ENCODE measurements around the gene COL4A2.

The COL4A2 gene

DNA sequence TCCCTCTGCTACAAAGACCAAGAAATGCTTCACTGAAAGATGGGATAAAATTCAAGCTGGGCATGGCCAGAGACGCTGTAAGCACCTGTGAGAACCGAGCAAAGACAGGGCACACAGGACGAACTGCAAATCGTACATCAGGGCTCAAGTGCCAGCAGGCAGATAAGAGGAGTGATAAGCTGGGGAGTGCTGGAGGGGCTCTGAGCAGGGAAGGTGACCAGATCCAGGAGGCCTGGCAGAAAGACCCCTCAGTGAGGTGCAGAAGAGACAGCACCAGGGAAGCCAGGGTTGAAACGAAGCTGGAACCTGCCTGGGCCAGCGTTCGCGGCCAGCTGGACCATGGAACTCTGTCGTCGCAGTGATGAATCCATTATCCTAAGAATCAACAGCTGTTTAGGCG is 244.2 kb downstream of the COL4A2 start:
- DNase-seq = no peak

DNA sequence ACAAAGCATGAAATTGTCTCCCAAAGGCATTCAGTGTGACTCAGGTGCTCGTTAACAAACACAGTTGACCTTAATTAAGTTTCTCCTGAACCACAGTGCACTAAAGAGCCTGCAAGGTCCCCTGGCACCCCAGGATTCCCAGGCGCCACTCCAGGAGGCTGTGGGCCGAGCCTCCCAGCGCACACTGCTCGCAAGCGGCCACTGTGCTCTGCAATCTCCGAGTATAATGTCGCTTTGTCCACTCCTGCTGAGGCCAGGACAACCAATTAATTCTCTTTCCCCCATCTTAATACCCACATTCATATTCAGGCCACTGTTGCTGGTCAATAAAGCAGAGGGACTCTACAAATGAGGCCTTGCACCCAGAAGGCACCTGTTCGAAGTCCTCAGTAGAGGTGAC is 245.7 kb downstream of the COL4A2 start:
- no peak for DNase-seq

DNA sequence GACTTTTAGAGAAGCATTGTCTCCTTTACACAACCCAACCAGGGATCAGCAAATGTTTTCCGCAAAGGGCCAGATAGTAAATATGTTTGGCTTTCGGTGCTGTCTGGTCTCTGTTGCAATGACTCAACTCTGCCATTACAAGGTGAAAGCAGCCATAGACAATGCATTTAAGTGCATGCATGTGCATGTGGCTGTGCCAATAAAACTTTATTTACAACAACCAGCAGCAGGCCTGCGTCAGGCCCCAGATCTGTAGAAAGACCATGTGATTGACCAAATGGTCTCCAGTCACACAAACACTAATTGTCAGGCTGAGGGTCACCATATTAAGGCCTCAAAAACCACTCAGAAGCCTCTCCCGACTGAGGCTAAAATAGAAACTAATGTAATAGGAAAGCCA is 246.3 kb downstream of the COL4A2 start:
- no peak for DNase-seq

DNA sequence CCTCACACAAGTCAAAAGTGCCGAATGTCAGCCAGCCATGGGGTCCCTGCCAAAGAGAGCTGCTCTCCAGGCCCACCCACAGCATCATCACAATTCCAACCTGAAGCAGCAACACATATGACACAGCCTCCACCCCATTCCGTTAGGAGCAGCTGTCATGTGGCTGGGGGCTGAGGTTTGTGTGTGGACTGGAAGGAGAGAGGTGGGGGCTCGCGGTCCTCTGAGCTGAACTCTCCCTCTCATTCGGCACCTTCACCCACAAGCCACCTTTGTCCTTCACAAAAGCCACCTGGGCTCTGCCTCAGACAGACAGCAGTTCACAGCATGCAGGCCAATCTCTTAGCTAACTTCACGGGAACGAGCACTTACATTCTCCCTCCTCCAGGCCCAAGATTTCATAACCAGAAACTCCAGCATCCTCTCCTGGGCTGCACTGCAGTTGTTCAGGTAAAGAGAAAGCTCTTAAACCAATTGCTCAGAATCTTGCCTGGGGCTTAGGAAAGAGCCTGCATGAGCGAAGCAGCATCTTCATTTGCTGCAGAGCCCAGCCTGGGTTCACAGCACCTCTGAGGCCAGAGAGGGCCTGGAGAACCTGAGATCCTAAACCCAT is 247.2 kb downstream of the COL4A2 start:
- no peak for DNase-seq

DNA sequence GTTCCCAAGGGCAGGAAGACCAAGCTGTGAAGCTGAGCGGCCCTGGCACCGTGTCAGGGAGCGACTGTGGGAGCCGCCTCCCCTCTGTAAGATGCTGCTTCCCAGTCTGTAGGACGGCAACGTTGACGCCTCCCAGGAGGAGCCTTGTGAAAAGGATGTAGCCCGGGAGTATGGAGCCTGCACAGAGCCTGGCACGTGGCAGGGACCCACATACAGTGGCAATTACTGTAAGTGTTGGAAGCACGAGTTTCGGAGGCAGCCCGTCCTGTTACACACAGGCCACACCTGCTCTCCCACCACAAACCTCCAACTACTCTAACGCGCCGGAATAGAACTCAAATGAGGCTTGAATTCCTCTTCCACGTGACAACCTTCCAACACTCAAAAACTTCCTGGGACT is 247.9 kb downstream of the COL4A2 start:
- no peak for DNase-seq

DNA sequence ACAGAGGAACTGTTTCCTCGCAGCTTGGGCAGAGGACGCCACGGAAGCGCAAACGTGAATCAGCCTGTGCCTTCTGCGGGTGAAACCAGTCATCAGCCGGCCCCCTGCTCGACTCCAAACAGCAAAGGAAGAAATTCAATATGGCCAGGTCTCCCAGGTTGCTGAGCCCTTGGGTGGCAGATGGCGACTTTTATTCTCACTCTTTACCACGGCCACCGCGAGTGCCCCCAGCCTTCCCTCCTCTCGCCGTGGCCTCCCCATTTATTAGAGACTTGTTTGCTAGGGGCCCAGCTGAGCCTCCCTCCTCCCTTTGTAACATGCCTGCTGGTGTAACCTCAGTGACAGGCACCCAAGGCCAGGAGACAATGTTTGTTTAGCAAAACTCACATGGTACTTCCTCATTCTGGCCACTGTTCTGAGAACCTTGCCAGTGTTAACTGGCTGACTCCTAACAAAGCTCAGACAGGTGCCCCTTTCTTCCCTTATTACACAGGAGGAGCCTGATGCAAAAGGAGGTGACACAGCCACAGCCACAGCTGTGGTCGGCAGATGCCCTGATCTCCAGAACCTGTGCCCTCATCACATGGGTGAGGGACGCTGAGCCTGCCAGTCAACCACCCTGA is 248.6 kb downstream of the COL4A2 start:
- DNase-seq = peak; percentile 73 to 85

DNA sequence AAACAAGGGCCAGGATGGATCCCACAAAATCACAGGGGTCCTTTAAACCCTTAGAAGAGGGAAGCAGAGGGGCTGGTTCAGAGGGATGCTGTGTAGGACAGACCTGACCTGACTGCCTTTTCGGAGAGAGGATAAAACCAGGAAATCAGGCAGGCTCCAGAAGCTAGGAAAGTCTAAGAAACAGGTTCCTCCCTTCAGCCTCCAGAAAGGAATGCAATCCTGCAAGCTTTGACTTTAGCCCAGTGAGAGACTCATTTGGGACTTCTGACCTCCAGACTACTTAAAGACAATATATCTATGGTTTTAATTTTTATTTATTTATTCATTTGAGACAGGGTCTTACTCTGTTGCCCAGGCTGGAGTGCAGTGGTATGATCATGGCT is 249.1 kb downstream of the COL4A2 start:
- no peak for DNase-seq

DNA sequence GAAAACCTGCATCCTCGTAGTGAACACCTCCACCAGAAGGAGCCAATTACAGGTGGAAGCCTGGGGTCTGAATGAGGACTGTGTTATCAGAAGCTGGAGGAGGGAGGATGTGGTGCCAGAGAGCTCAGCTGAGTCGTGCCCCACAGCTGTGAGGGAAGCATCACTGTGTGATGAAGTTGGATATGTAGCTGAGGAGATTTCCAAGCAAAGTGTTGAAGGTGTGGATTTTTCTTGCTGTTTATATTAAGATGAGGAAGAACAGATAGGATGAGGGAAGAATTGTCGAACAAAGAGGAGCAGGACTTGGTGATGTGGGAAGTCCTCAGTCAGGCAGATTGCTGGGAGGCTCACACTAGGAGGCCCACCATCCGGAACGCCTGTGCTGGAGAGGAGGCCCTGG is 250.0 kb downstream of the COL4A2 start:
- DNase-seq = no peak

DNA sequence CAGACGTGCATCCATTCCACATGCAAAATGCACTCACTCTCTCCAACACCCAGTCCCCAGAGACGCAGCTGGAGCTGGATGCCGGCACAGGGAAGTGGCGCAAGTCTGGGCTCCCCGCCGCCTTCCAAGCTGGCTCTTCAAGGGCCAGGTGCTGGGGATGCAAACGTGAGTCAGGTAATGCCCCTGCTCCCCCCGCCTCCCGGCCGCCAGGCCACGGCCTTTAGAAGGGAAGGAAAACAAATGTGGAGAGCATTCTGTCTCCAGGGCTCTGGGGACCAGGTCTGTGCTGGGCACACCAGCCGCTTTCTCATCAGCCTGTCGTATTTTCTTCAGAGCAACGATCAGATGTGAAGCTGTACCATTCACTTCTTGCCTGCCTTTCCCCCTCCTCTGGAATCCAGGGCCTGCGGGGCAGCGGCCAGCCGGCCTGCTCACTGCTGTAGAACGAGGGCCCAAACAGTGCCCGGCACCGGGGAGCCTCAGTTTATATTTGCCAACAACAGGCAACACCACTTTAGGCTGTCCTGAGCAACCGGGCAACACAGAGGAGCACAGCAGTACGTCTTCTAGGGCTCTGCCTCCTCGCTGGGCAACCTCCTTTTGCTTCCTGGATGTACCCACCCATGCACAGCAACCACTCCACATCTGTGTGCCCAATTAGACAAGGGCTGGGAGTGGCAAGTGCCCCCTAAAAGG is 250.7 kb downstream of the COL4A2 start:
- DNase-seq = peak; percentile 51 to 85

DNA sequence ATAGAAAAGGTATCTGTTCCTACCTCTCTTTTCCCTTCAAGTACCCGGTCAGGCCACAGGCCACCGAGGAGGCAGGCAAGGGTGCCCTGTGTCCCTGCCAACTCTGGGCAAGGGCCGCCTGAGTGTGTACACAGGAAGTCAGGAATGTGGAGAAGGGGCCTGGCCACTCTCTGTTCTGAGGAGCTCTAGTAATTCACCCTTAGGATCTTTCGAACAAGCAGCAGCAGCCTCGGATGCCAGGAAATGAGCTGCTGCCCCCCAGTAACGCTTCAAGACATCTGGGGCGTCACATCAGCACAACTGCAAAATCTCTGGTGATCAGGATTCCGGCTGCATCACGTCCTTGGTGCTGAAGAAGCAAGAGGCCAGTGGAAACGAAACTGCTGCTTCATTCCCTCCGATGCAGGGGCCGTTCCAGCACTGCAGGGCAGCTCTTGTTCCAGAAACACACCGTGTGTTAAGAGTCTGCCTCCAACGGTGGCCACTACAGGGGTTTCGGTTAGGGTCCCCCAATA is 252.4 kb downstream of the COL4A2 start:
- DNase-seq = no peak

DNA sequence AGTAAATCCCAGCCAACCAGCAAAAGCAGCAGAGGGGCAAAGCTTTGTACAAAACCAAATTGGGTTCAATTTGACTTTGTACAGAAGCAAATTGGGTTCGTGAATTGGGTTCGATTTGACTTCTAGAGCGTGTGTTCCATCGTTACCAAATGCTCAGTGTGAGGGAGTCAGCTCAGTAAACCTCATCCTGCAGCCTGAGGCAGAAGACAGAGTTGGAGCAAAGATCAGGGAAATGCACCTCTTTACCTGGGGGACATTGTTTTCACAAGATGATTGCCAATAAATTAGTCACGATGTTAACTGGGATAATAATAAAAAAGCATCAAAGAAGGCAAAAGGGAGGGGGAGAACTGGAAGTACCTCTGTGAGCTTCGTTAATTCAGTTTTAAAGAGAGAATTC is 252.9 kb downstream of the COL4A2 start:
- no peak for DNase-seq

DNA sequence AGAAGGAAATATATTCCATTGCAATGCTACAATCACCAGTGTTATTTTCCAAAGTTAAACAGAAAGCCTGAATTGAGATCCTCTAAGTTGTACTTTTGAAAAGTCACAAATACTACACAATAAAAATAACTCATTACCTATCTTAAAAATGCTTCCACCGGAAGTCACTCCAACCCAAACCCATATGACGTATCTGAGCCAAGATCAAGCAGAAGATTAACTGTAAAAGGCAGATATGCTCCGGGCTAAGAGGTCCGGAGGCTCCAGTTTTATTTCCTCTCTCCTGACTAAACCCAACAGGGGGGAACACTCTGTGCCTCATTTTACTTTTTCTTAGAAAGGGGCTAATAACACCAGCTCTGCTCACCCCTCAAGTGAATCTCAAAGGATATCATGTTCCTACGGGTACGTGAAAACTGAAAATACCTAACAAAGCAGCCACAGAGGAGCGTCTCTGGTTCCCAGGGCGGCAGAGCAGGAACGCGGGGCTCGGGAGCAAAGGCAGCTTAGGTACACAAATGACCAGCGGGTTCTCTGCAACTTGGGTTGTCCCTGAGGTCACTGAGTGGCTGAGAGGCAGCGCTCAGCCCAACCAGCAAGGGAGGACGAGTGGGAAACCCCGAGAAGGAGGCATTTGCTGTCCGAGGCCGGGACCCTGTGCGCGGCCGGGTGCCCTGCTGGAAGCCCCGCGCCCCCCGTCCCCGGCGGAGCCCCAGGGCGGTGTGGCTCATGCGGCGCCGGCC is 253.7 kb downstream of the COL4A2 start:
- no peak for DNase-seq

DNA sequence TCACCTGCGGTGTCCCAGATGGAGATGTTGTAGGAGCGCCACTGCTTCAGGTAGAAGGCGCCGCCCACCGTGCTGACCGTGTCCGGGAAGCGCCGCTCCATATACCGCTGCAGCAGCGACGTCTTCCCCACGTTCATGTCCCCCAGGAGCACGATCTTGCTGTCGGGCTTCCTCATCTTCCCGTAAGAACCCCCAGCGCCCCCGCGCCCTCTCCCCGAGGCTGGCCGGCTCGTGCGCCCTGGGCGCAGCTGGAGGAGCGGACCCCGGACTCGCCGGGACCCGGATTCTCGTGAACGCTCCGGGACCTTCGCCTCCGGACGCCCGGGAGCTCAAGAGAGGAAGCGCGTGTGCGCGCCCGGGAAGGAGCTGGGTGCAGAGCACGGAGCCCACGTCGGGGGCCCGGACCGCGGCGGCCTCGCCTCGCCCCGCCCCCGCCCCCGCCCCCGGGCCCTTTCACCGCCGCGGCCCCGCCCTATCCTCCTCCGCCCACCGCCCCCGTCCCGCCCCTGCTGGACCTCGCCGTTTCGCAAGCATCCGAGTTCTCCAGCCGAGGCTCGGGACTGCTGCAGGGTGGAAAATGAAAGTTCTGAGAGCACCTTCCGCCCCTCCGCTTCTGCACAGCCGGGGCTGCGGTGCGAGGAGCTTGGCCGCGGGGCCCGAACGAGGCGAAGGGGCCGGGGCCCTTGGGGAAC is 254.4 kb downstream of the COL4A2 start, which contains the start of gene RAB20:
Gene RAB20 (minus strand): TSS at position 379 of the 692 bp plus-strand sequence. CDS start 203 bp downstream, at position 176.
- DNase-seq = peak; percentile 63 to 93

DNA sequence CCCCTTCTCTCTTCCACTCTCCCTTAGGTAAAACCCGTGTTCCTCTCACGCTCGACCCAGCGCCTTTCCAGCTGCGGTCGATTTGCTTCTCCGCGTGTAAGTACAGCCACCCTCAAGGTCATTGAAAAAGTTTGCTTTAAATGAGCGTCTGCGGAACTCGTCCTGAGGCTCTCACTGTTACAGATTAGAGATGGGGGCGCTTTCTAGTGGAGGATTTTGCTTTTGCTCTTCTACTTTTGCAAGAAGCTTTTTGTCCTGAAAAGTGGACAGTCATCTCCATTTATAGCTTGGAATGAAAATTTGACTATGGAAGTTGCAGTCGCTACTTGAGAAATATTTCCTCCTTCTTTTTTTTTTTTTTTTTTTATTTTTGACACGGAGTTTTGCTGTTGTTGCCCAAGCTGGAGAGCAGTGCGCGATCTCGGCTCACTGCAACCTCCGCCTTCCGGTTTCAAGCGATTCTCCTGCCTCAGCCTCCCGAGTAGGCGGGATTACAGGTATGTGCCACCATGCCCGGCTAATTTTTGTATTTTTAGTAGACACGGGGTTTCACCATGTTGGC is 255.0 kb downstream of the COL4A2 start:
- no peak for DNase-seq
